ENCODE measurements around the gene SLC25A21. TPM values are rescaled to one million over a fixed set of nuclear protein-coding genes. Genes with fewer than 3 reads are reported as not detected.
"Not testable (repeated sequence)": the region's sequence is repeated elsewhere in the genome, so short reads cannot be mapped to it uniquely, and the experiment has no call there.

Gene SLC25A21
- total and polyA plus RNA-seq, 10 donors = 0.06 to 1.1 (median 0.22) TPM; not detected in 2

DNA sequence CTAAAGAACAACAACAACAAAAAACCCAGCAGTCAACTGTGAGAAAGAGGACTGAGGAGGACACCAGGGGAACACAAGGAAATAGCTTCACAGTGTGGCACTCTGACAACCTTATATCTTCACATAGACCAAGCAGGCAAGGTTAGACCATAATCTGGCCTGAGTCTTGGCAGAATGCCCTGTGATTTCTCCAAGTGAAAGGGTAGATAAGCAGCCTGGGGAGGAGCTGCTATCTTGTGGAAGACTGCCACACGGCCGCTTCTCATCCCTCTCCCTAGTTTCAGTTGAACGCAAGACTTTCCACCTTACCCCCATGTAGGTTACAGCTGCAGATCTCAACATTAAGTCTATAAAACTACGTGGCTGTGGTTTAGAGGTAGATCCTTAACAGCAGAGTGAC lies 3.7 kb downstream of the SLC25A21 start:
- peaks cover 0 to 36% (median 5%) of the 10 kb centered on the region in 7 donors for H3K27me3 ChIP-seq (replicated peaks in 1 of 7)
- DNase-seq = no peak
- H3K4me3 ChIP-seq = no peak overlapping the region
- H3K9me3 ChIP-seq = no peaks in the 10 kb centered on the region
- H3K36me3 ChIP-seq = no peaks in the 10 kb centered on the region
- TF ChIP-seq POLR2AphosphoS5 (IDR thresholded peaks at IDR 0.05) (no peak), POLR2A (IDR thresholded peaks at IDR 0.05) (no peak)
- TF ChIP-seq, protein P1, sequence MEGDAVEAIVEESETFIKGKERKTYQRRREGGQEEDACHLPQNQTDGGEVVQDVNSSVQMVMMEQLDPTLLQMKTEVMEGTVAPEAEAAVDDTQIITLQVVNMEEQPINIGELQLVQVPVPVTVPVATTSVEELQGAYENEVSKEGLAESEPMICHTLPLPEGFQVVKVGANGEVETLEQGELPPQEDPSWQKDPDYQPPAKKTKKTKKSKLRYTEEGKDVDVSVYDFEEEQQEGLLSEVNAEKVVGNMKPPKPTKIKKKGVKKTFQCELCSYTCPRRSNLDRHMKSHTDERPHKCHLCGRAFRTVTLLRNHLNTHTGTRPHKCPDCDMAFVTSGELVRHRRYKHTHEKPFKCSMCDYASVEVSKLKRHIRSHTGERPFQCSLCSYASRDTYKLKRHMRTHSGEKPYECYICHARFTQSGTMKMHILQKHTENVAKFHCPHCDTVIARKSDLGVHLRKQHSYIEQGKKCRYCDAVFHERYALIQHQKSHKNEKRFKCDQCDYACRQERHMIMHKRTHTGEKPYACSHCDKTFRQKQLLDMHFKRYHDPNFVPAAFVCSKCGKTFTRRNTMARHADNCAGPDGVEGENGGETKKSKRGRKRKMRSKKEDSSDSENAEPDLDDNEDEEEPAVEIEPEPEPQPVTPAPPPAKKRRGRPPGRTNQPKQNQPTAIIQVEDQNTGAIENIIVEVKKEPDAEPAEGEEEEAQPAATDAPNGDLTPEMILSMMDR (IDR thresholded peaks at IDR 0.05 in 8 of 11, conservative IDR thresholded peaks at IDR 0.05 in 3 of 11) = no peak
- peaks cover 0 to 18% (median 3%) of the 10 kb centered on the region in 6 donors for H3K4me1 ChIP-seq
- WGBS, 5 donors = 78 to 88% (median 85%) methylated on average over 4 of the region's 4 CpGs
- intact Hi-C loops (cut with DNase I; ENCODE audit: low total_unique reads) = no loop called here
- no peak overlapping the region for H3K27ac ChIP-seq

DNA sequence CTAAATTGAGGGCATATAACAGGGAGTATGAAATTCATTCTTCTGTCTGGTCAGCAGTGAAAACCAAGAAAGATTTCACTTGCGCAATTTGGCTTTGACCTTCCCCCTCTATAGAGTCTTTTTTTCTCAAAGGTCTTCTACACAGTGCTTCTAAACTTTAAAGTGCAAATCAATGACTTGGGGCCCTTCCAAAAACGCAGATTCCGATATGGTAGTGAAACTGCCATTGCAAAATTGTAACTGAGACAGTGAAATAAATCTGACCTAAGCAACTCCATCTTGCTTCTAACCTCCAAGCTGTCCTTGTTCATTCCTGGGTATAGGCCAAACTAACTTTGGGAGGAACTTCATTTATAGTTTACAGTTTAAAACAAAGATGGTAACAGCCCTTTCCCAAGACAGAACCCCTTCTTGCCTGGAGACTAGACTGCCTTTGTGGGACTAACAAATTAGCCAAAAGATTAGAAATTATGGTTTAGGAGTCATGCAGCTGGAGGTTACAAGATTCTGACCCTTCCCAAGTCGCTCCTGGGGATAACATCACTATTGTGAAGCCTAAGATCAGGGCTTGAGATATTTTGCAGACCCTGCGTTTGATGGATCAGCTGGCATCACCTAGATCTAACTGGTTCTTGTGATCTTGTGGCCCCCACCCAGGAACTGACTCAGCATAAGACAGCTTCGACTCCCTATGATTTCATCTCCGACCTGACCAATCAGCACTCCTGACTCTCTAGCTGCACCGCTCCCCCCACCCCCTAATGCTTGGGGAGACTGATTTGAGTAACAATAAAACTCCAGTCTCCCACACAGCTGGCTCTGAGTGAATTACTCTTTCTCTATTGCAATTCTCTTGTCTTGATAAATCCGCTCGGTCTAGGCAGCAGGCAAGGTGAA lies 5.0 kb downstream of the SLC25A21 start:
- H3K4me1 ChIP-seq = peaks cover 0 to 9% (median 0%) of the 10 kb centered on the region in 6 donors
- intact Hi-C loops (cut with DNase I; ENCODE audit: low total_unique reads) = no loop called here
- DNase-seq = no peak
- H3K9me3 ChIP-seq = no peaks in the 10 kb centered on the region
- WGBS, 5 donors = 76 to 87% (median 84%) methylated on average over 10 of the region's 10 CpGs
- TF ChIP-seq POLR2AphosphoS5 (IDR thresholded peaks at IDR 0.05) (no peak), POLR2A (IDR thresholded peaks at IDR 0.05) (no peak)
- TF ChIP-seq, protein P1 (IDR thresholded peaks at IDR 0.05 in 8 of 11, conservative IDR thresholded peaks at IDR 0.05 in 3 of 11) = no peak
- H3K27ac ChIP-seq = no peak overlapping the region
- H3K27me3 ChIP-seq (replicated peaks in 1 of 7) = peaks cover 0 to 23% (median 2%) of the 10 kb centered on the region in 7 donors
- H3K4me3 ChIP-seq = no peak overlapping the region
- no peaks in the 10 kb centered on the region for H3K36me3 ChIP-seq

- TF ChIP-seq POLR2A (IDR thresholded peaks at IDR 0.05) = no peak
- TF ChIP-seq, protein P1 (IDR thresholded peaks at IDR 0.05 in 8 of 11, conservative IDR thresholded peaks at IDR 0.05 in 3 of 11) = no peak
- no peak for TF ChIP-seq POLR2AphosphoS5 (IDR thresholded peaks at IDR 0.05)
- DNase-seq = no peak
- H3K4me1 ChIP-seq = no peaks in the 10 kb centered on the region
- no peaks in the 10 kb centered on the region for H3K36me3 ChIP-seq
- H3K27me3 ChIP-seq (replicated peaks in 1 of 7) = peaks cover 0 to 9% (median 0%) of the 10 kb centered on the region in 7 donors
- H3K4me3 ChIP-seq = no peak overlapping the region
- intact Hi-C loops (cut with DNase I; ENCODE audit: low total_unique reads) = no loop called here
- whole genome bisulfite sequencing, 5 donors = 74 to 84% (median 80%) methylated on average over 3 of the region's 3 CpGs
- no peak overlapping the region for H3K27ac ChIP-seq
- H3K9me3 ChIP-seq = peaks cover 0 to 2% (median 0%) of the 10 kb centered on the region in 8 donors
Measured at GRCh38 chr14:37165794-37166193, 6.6 kb downstream of the SLC25A21 start.

- H3K27ac ChIP-seq; H3K4me3 ChIP-seq; H3K27me3 ChIP-seq (replicated peaks in 1 of 7); H3K9me3 ChIP-seq; H3K36me3 ChIP-seq; H3K4me1 ChIP-seq; DNase-seq; intact Hi-C loops (cut with DNase I; ENCODE audit: low total_unique reads): not testable (repeated sequence)
- 79 to 91% (median 80%) methylated on average over 1 to 2 of the region's 2 CpGs; no CpG with 5 or more reads in 2 of the 5 donors for WGBS, 5 donors
Measured at GRCh38 chr14:37162307-37162706, 10.1 kb downstream of the SLC25A21 start.
